K562 (cell line): Measurements from ENCODE around the gene SIGLEC6. TPM values are rescaled to one million over a fixed set of nuclear protein-coding genes. Genes with fewer than 3 reads are reported as not detected.

ENCODE experiments used
- ASH1L ChIP-seq: fragments of 450-650 bp; IDR thresholded peaks from 2 replicates; pipeline ENCODE4 v1.6.1; 2018; ENCODE audit warnings: borderline replicate concordance, mild to moderate bottlenecking, low read depth; ENCODE audit not compliant: partially characterized antibody
- C11orf30 ChIP-seq: fragments of 450-650 bp; IDR thresholded peaks from 2 replicates; pipeline ENCODE4 v1.6.1; 2016; ENCODE audit warnings: low read depth, mild to moderate bottlenecking
- FOXJ2 ChIP-seq: fragments of 200-800 bp; sonication (Bioruptor generic); IDR thresholded peaks from 2 replicates; pipeline ENCODE4 v1.6.1; 2016; ENCODE audit warnings: missing genetic modification characterization, missing compliant biosample characterization
- JUNB ChIP-seq: fragments of 450-650 bp; formaldehyde crosslinking; conservative IDR thresholded peaks from 2 replicates; pipeline ENCODE4 v1.4.0; 2020; ENCODE audit warnings: mild to moderate bottlenecking
- KAT2B ChIP-seq: IDR thresholded peaks from one replicate; pipeline ENCODE4 v1.6.1; 2012; ENCODE audit warnings: low read depth, mild to moderate bottlenecking, control low read depth, inconsistent platforms, low read length, moderate library complexity
- LCOR ChIP-seq: sonication (generic); formaldehyde crosslinking; IDR thresholded peaks from 2 replicates; pipeline ENCODE4 v1.8.0; 2022; ENCODE audit warnings: mild to moderate bottlenecking, missing genetic modification reagents
- NFE2 ChIP-seq: IDR thresholded peaks from 2 replicates; pipeline ENCODE4 v1.6.1; 2014; ENCODE audit warnings: antibody characterized with exemption, low read depth
- RB1 ChIP-seq: fragments of 450-650 bp; IDR thresholded peaks from 2 replicates; pipeline ENCODE4 v1.6.1; 2017; ENCODE audit warnings: low read depth, mild to moderate bottlenecking
- RNF2 ChIP-seq: sonication (generic); IDR thresholded peaks from 2 replicates; pipeline ENCODE4 v1.6.1; 2016
- SOX6 ChIP-seq: fragments of 450-650 bp; IDR thresholded peaks from 2 replicates; pipeline ENCODE4 v1.6.1; 2014; ENCODE audit warnings: mild to moderate bottlenecking
- SUPT5H ChIP-seq: fragments of 450-650 bp; IDR thresholded peaks from 2 replicates; pipeline ENCODE4 v1.6.1; 2016
- ZNF212 ChIP-seq: fragments of 450-650 bp; formaldehyde crosslinking; IDR thresholded peaks from 2 replicates; pipeline ENCODE4 v1.4.0; 2020; ENCODE audit warnings: mild to moderate bottlenecking
- ZNF253 ChIP-seq: fragments of 250-450 bp; sonication (Bioruptor Pico); conservative IDR thresholded peaks from 2 replicates; pipeline ENCODE4 v1.6.1; 2021; ENCODE audit warnings: mild to moderate bottlenecking
- ZNF77 ChIP-seq: fragments of 250-450 bp; sonication (Bioruptor Pico); IDR thresholded peaks from 2 replicates; pipeline ENCODE4 v1.5.0; 2020
- polyA plus RNA-seq, 8 experiments: library from polyadenylated mRNA; depleted of rRNA in 4 of 8; stranded (reverse) in 5 of 8; unstranded in 3 of 8; fragments of >200 nt; fragmentation: Nextera tagmentation in 2 of 8; fragmentation: Illumina TruSeq in 1 of 8; extraction: Ambion mirVana in 2 of 8; extraction: Trizol in 1 of 8; gene quantifications; 2 replicates each; pipeline versions ENCODE4 v1.2.1 to v1.2.3, GENCODE V29; 2011 to 2014; ENCODE audit warnings: inconsistent platforms in 1 of 8, missing spikeins in 1 of 8
- total RNA-seq, 7 experiments: library from RNA; depleted of rRNA in 6 of 7; stranded (reverse); fragments of >200 nt in 6 of 7; fragmentation: Illumina TruSeq in 2 of 7; extraction: Trizol in 2 of 7; gene quantifications; 2 replicates each; pipeline versions ENCODE4 v1.2.1 to v1.2.3, GENCODE V29; 2011 to 2021; ENCODE audit warnings: low replicate concordance in 1 of 7
- TF ChIP-seq, protein P1 (sequence below): sonication (generic); formaldehyde crosslinking; IDR thresholded peaks from 2 replicates; pipeline ENCODE4 v1.8.1; 2023; ENCODE audit warnings: missing genetic modification reagents, mild to moderate bottlenecking, borderline replicate concordance
- TF ChIP-seq, protein P2 (sequence below): fragments of 450-650 bp; formaldehyde crosslinking; IDR thresholded peaks from 2 replicates; pipeline ENCODE4 v1.4.0; 2022; ENCODE audit warnings: missing genetic modification characterization
- TF ChIP-seq, protein P3 (sequence below): fragments of 250-450 bp; sonication (Bioruptor Pico); IDR thresholded peaks from 2 replicates; pipeline ENCODE4 v1.5.0; 2021

Gene SIGLEC6
- total and polyA plus RNA-seq, 9 of the 15 experiments (the other 6 are each of a cell fraction or from before 2014, with no cell fraction given) = 0.03 to 17.5 (median 0.71) TPM

DNA sequence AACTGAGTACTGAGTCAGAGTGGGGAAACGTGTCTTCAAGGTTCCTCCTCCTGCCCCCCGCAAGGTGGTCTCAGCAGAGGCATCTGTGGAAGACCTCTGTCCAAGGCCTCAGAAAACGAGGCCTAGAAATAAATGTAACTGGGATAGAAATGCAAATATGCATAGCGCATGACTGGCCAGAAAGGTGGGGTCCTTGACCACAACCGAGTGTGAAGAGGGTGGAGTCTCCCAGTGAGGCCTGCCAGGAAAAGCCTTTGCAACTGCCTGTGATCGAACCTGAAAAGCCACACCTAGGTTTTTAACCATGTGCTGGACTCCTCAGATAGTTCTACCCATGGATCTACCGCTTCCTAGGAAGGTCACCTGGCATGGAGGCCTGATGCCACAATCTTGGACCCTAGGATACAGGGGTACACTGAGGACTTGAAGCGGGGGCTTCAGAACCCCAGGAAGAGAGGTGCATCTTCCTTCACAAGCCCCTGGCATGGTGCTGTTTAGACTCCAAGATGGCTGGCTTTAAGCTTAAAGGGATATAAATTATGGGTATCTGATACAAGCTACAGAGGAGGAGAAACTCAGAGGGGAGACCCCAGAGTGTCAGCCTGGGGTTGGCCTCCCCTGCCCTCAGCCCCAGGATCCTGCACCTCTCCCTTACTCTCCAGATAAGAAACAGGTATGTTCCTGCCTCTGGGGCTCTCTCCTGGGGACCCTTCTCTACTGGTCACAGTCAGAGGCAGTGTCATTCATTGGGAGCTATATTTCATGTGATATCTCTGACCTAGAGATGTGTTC lies 18.3 kb upstream of the SIGLEC6 start (continued):
- TF ChIP-seq, protein P1, sequence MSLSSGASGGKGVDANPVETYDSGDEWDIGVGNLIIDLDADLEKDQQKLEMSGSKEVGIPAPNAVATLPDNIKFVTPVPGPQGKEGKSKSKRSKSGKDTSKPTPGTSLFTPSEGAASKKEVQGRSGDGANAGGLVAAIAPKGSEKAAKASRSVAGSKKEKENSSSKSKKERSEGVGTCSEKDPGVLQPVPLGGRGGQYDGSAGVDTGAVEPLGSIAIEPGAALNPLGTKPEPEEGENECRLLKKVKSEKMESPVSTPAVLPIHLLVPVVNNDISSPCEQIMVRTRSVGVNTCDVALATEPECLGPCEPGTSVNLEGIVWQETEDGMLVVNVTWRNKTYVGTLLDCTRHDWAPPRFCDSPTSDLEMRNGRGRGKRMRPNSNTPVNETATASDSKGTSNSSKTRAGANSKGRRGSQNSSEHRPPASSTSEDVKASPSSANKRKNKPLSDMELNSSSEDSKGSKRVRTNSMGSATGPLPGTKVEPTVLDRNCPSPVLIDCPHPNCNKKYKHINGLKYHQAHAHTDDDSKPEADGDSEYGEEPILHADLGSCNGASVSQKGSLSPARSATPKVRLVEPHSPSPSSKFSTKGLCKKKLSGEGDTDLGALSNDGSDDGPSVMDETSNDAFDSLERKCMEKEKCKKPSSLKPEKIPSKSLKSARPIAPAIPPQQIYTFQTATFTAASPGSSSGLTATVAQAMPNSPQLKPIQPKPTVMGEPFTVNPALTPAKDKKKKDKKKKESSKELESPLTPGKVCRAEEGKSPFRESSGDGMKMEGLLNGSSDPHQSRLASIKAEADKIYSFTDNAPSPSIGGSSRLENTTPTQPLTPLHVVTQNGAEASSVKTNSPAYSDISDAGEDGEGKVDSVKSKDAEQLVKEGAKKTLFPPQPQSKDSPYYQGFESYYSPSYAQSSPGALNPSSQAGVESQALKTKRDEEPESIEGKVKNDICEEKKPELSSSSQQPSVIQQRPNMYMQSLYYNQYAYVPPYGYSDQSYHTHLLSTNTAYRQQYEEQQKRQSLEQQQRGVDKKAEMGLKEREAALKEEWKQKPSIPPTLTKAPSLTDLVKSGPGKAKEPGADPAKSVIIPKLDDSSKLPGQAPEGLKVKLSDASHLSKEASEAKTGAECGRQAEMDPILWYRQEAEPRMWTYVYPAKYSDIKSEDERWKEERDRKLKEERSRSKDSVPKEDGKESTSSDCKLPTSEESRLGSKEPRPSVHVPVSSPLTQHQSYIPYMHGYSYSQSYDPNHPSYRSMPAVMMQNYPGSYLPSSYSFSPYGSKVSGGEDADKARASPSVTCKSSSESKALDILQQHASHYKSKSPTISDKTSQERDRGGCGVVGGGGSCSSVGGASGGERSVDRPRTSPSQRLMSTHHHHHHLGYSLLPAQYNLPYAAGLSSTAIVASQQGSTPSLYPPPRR (CRISPR knock-in tag) = peak; percentile 51; the same call in 1 of the 2 replicates
- peak; percentile 19; the same call in 1 of the 2 replicates for TF ChIP-seq C11orf30
- TF ChIP-seq LCOR = no peak
- no peak for TF ChIP-seq SOX6
- no peak for TF ChIP-seq KAT2B
- TF ChIP-seq ZNF212 (CRISPR knock-in tag) = no peak
- TF ChIP-seq, protein P2, sequence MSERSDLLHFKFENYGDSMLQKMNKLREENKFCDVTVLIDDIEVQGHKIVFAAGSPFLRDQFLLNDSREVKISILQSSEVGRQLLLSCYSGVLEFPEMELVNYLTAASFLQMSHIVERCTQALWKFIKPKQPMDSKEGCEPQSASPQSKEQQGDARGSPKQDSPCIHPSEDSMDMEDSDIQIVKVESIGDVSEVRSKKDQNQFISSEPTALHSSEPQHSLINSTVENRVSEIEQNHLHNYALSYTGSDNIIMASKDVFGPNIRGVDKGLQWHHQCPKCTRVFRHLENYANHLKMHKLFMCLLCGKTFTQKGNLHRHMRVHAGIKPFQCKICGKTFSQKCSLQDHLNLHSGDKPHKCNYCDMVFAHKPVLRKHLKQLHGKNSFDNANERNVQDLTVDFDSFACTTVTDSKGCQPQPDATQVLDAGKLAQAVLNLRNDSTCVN (CRISPR knock-in tag) = no peak
- TF ChIP-seq SUPT5H = peak; percentile 58; the same call in 1 of the 2 replicates
- TF ChIP-seq ASH1L = no peak
- no peak for TF ChIP-seq JUNB (CRISPR knock-in tag)
- TF ChIP-seq NFE2 = peak; percentile 63
- TF ChIP-seq RNF2 = peak; percentile 82; the same call in 1 of the 2 replicates
- TF ChIP-seq, protein P3, sequence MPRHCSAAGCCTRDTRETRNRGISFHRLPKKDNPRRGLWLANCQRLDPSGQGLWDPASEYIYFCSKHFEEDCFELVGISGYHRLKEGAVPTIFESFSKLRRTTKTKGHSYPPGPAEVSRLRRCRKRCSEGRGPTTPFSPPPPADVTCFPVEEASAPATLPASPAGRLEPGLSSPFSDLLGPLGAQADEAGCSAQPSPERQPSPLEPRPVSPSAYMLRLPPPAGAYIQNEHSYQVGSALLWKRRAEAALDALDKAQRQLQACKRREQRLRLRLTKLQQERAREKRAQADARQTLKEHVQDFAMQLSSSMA (CRISPR knock-in tag) = peak; percentile 70; the same call in 1 of the 2 replicates
- TF ChIP-seq FOXJ2 (tag) = no peak
- TF ChIP-seq ZNF77 (CRISPR knock-in tag) = no peak
- no peak for TF ChIP-seq ZNF253 (CRISPR knock-in tag)
- TF ChIP-seq RB1 = no peak
